Measurements from ENCODE around the gene AURKAIP1. TPM values are rescaled to one million over a fixed set of nuclear protein-coding genes. Genes with fewer than 3 reads are reported as not detected.

Gene AURKAIP1
- total and polyA plus RNA-seq, 2 of the 13 experiments (the other 11 are each of a cell fraction or from before 2014, with no cell fraction given), result 69.5 to 175 TPM

GRCh38 chr1:1400576-1401456 lies 25.8 kb upstream of the AURKAIP1 start (continued):
- TF ChIP-seq ARID4A (CRISPR knock-in tag; IDR thresholded peaks at IDR 0.05; ENCODE audit: borderline replicate concordance) (peak; percentile 98), GMEB2 (CRISPR knock-in tag; IDR thresholded peaks at IDR 0.05; ENCODE audit: low read depth) (peak; percentile 52; the same call in 1 of the 2 replicates), FOXK2 (IDR thresholded peaks at IDR 0.05) (peak; percentile 96), ZNF275 (CRISPR knock-in tag; IDR thresholded peaks at IDR 0.05; ENCODE audit: borderline replicate concordance) (peak; percentile 89), ZFP90 (CRISPR knock-in tag; IDR thresholded peaks at IDR 0.05; ENCODE audit: borderline replicate concordance) (peak; percentile 91), HOXA5 (CRISPR knock-in tag; IDR thresholded peaks at IDR 0.05) (no peak; the same call in 1 of the 2 replicates), ZNF709 (CRISPR knock-in tag; IDR thresholded peaks at IDR 0.05) (no peak), PTBP1 (IDR thresholded peaks at IDR 0.05; ENCODE audit: low read depth, low read length, poor library complexity, severe bottlenecking) (no peak), ZNF878 (CRISPR knock-in tag; IDR thresholded peaks at IDR 0.05) (peak; percentile 88), ZSCAN5A (CRISPR knock-in tag; IDR thresholded peaks at IDR 0.05; ENCODE audit: borderline replicate concordance) (0 out of 2 replicates have a peak, but pooled peaks have one; percentile 51), ZNF691 (CRISPR knock-in tag; IDR thresholded peaks at IDR 0.05; ENCODE audit: borderline replicate concordance, low read depth) (peak; percentile 94; the same call in 1 of the 2 replicates), CTCF (CRISPR knock-in tag; IDR thresholded peaks at IDR 0.05) (peak; percentile 63), NKX3-1 (CRISPR knock-in tag; IDR thresholded peaks at IDR 0.05) (peak; percentile 80; the same call in 1 of the 2 replicates), FOSL2 (CRISPR knock-in tag; IDR thresholded peaks at IDR 0.05) (peak; percentile 83)
